Measurements from ENCODE around the gene MPZL1. TPM values are rescaled to one million over a fixed set of nuclear protein-coding genes. Genes with fewer than 3 reads are reported as not detected.

The MPZL1 gene
- total and polyA plus RNA-seq, 2 of the 13 experiments (the other 11 are each of a cell fraction or from before 2014, with no cell fraction given), result 38.0 to 68.7 TPM

DNA sequence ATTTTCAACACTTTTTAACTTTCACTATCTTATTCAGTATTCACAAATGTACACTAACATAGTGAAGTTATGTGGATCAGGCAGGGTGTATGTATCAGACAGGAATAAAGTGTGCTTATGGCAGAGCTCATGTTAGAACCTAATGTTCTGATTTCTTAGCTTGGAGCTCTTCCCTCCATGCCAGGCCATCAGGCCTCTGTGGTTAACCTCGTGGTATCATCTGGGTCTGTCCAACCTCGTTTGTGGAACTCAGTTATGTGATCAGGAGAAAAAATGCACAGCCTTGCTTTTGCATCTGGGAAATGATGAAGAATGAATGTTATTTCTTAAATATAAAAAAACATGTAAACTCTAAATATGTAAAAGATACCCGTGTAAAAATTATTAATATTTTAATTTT, 86.9 kb downstream of the MPZL1 start (continued):
- TF ChIP-seq, protein P1, sequence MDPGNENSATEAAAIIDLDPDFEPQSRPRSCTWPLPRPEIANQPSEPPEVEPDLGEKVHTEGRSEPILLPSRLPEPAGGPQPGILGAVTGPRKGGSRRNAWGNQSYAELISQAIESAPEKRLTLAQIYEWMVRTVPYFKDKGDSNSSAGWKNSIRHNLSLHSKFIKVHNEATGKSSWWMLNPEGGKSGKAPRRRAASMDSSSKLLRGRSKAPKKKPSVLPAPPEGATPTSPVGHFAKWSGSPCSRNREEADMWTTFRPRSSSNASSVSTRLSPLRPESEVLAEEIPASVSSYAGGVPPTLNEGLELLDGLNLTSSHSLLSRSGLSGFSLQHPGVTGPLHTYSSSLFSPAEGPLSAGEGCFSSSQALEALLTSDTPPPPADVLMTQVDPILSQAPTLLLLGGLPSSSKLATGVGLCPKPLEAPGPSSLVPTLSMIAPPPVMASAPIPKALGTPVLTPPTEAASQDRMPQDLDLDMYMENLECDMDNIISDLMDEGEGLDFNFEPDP (CRISPR knock-in tag; conservative IDR thresholded peaks at IDR 0.05), result no peak
- TF ChIP-seq STAT5B (CRISPR knock-in tag; IDR thresholded peaks at IDR 0.05) (no peak), ZSCAN31 (CRISPR knock-in tag; IDR thresholded peaks at IDR 0.05; ENCODE audit: low read depth) (no peak), HDAC6 (IDR thresholded peaks at IDR 0.05; ENCODE audit: low read depth, low read length) (no peak)

DNA sequence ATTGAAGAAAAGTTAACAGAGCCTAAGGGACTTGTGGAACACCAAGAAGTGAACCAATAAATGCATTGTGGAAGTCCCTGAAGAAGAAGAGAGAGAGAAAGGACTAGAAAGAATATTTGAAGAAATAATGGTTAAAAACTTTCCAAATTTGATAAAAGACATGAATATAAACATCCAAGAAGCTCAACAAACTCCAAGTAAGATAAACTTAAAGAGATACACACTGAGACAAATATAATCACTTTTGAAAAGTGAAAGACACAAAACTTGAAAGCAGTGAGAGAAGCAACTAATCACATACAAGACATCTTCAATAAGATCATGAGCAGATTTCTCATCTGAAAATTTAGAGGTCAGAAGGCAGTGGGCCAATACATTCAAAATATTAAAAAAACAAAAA, 91.2 kb downstream of the MPZL1 start:
- Histone ChIP-seq H3K27me3 (ENCODE audit: control insufficient read depth in 1 of 2, insufficient read depth in 2 of 2, low read length in 2 of 2) (no peaks in the 10 kb centered on the region), H2AFZ (ENCODE audit: low read length) (no peak overlapping the region), H3K4me2 (ENCODE audit: low read depth, low read length) (no peak overlapping the region), H3K36me3 (replicated peaks in 1 of 2; ENCODE audit: control insufficient read depth in 1 of 2, insufficient read depth in 2 of 2, low read length in 2 of 2) (no peaks in the 10 kb centered on the region), H3K4me1 (ENCODE audit: insufficient read depth, low read length) (peaks cover 20% of the 10 kb centered on the region), H3K79me2 (ENCODE audit: insufficient read depth, low read length) (no peaks in the 10 kb centered on the region), H3K9ac (ENCODE audit: insufficient read depth, low read depth, low read length) (no peak overlapping the region), H3K4me3 (replicated peaks in 1 of 3; ENCODE audit: insufficient read depth in 1 of 3, low read depth in 2 of 3, low read length in 3 of 3) (no peak overlapping the region), H4K20me1 (ENCODE audit: insufficient read depth, low read length) (no peaks in the 10 kb centered on the region), H3K27ac (ENCODE audit: extremely low read length, insufficient read depth, low read length) (no peak overlapping the region), H3K9me3 (ENCODE audit: low read length) (peaks cover 6% of the 10 kb centered on the region; the same call in 1 of the 2 replicates)
- in situ Hi-C loops (cut with HindIII; ENCODE audit: extremely low pct_ligation_motif_present, low pct_unique_long_range_greater_than_20kb), result no loop called here
- no TSS peak for BruUV-seq (replicated peaks)
- TF ChIP-seq, protein P2, sequence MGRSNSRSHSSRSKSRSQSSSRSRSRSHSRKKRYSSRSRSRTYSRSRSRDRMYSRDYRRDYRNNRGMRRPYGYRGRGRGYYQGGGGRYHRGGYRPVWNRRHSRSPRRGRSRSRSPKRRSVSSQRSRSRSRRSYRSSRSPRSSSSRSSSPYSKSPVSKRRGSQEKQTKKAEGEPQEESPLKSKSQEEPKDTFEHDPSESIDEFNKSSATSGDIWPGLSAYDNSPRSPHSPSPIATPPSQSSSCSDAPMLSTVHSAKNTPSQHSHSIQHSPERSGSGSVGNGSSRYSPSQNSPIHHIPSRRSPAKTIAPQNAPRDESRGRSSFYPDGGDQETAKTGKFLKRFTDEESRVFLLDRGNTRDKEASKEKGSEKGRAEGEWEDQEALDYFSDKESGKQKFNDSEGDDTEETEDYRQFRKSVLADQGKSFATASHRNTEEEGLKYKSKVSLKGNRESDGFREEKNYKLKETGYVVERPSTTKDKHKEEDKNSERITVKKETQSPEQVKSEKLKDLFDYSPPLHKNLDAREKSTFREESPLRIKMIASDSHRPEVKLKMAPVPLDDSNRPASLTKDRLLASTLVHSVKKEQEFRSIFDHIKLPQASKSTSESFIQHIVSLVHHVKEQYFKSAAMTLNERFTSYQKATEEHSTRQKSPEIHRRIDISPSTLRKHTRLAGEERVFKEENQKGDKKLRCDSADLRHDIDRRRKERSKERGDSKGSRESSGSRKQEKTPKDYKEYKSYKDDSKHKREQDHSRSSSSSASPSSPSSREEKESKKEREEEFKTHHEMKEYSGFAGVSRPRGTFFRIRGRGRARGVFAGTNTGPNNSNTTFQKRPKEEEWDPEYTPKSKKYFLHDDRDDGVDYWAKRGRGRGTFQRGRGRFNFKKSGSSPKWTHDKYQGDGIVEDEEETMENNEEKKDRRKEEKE (IDR thresholded peaks at IDR 0.05), result no peak
- TF ChIP-seq NONO (IDR thresholded peaks at IDR 0.05) (no peak), NONO (CRISPR knock-in tag; conservative IDR thresholded peaks at IDR 0.05) (no peak), ZNF17 (CRISPR knock-in tag; IDR thresholded peaks at IDR 0.05) (no peak), ZNF292 (CRISPR knock-in tag; IDR thresholded peaks at IDR 0.05; ENCODE audit: borderline replicate concordance, low read depth) (no peak), ZMYM4 (CRISPR knock-in tag; IDR thresholded peaks at IDR 0.05) (no peak), SKI (IDR thresholded peaks at IDR 0.05; ENCODE audit: partially characterized antibody) (no peak), TSC22D2 (CRISPR knock-in tag; IDR thresholded peaks at IDR 0.05; ENCODE audit: borderline replicate concordance) (no peak), SIX1 (CRISPR knock-in tag; IDR thresholded peaks at IDR 0.05; ENCODE audit: borderline replicate concordance) (no peak), ZFAT (CRISPR knock-in tag; conservative IDR thresholded peaks at IDR 0.05) (no peak), ZNF317 (CRISPR knock-in tag; IDR thresholded peaks at IDR 0.05) (no peak), FOXK1 (CRISPR knock-in tag; IDR thresholded peaks at IDR 0.05; ENCODE audit: borderline replicate concordance, low read depth) (no peak), ZNF354B (CRISPR knock-in tag; IDR thresholded peaks at IDR 0.05) (no peak), SCMH1 (CRISPR knock-in tag; IDR thresholded peaks at IDR 0.05; ENCODE audit: borderline replicate concordance) (no peak), AGO1 (IDR thresholded peaks at IDR 0.05; ENCODE audit: low read depth, low read length, poor library complexity, severe bottlenecking) (no peak)
- TF ChIP-seq, protein P3, sequence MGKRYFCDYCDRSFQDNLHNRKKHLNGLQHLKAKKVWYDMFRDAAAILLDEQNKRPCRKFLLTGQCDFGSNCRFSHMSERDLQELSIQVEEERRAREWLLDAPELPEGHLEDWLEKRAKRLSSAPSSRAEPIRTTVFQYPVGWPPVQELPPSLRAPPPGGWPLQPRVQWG (CRISPR knock-in tag; IDR thresholded peaks at IDR 0.05; ENCODE audit: borderline replicate concordance, low read depth), result no peak
- ATAC-seq (no peak), DNase-seq (ENCODE audit: low spot score) (no peak), FAIRE-seq (no peak)
- POLR2A ChIA-PET, result no interaction called here
- intact Hi-C loops (cut with micrococcal nuclease; ENCODE audit: unreplicated experiment), result no loop called here
- CTCF ChIA-PET (ENCODE audit: low intra/inter-chr PET ratio, low total read pairs), result no interaction called here
